HG02610 (cell line): ENCODE measurements around the gene PPARG.
"Not testable (repeated sequence)": the region's sequence is repeated elsewhere in the genome, so short reads cannot be mapped to it uniquely, and the experiment has no call there.

Experiments
- ATAC-seq: cut with Tn5 transposase; IDR thresholded peaks from one replicate; pipeline ENCODE4 v1.9.1; 2021; ENCODE audit warnings: mild to moderate bottlenecking, moderate library complexity; ENCODE audit not compliant: unreplicated experiment

PPARG gene

DNA sequence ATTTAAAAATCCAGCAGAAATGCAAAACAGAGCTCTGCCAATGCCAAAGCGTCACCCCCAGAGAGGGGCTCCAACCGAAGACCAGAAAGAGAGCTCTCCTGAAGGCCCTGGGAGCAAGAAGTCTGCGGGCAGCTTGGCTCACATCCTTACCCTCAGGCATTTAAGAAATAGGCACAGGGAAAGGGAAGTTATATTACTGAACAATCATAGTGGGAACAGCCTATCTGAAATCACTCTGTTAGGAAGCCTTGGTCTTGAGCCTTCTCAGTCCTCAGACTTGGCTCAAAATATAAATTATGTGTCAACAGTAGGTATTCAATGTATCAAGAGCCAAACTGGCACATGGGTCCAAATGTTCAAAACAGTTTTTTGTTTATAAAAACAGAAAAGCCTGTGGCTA lies 10.3 kb upstream of the PPARG start:
- ATAC-seq = no peak

GRCh38 chr3:12279591-12280326 lies 9.1 kb upstream of the PPARG start:
- no peak for ATAC-seq

DNA sequence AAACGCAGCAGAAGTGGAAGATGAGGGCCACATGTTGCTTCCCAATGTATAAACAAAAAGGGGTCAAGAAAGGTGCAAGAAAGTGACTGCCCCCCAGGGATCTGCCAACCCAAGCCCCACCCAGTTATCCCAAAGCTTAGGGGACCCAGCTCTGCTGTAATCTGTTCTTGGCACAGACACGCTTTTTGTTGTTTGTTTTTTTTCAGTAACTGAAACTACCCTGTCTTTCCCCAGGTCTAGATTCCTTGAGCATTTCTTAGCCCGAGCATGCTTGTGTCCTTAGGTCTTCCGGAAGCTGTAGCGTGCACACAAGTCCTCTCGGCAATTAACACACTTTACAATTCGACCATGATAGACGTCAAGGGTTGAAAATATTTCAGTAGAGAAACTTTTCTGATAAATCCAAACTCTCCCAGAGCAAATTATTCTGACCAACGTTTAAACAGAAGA lies 8.5 kb upstream of the PPARG start:
- ATAC-seq = no peak

GRCh38 chr3:12284591-12284990 lies 4.3 kb upstream of the PPARG start:
- ATAC-seq = no peak

DNA sequence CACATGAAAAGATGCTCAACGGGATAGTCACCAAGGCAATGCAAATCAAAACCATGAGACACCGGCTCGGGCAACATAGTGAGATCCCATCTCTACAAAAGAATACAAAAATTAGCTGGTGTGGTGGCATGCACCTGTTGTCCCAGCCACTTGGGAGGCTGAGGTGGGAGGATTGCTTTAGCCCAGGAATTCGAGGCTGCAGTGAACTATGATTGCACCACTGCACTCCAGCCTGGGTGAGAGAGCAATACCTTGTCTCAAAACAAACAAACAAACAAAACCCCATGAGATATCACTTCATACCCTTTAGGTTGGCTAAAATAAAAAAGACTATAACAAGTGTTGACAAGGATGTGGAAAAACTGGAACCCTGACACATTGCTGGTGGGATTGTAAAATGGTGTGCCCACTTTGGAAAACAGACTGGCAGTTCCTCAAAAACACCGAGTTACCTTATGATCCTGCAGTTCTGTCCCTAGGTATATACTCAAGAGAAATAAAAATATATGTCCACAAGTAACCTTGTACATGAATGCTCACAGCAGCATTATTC lies 3.8 kb upstream of the PPARG start:
- ATAC-seq = no peak

DNA sequence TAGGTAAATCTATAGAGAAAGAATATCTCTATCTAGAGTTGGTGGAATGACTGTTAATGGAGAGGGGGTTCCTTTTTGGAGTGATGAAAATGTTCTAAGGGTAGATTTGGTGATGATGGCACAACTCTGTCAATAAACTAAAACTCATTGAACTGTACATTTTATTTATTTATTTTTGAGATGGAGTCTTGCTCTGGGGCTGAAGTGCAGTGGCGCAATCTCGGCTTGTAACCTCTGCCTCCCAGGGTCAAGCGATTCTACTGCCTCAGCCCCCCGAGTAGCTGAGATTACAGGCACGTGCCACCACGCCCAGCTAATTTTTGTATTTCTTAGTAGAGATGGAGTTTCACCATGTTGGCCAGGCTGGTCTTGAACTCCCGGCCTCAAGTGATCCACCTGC lies 3.1 kb upstream of the PPARG start:
- ATAC-seq = not testable (repeated sequence)

- ATAC-seq = no peak
Measured at GRCh38 chr3:12286504-12286903, 2.4 kb upstream of the PPARG start.

GRCh38 chr3:12286927-12287726 lies 1.7 kb upstream of the PPARG start:
- no peak for ATAC-seq

DNA sequence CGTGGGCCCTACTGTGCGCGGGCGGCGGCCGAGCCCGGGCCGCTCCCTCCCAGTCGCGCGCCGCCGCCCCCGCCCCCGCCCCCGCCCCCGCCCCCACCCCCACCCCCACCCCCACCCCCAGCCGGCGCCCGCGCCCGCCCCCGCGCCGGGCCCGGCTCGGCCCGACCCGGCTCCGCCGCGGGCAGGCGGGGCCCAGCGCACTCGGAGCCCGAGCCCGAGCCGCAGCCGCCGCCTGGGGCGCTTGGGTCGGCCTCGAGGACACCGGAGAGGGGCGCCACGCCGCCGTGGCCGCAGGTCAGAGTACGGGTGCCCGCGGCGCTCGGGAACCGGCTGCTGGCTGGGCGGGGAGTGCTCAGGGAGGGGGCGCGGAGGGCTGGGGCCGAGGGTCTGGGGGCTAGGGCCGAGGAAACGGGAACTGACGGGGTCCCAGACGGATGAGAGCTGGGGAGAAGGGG lies 1.1 kb upstream of the PPARG start:
- no peak for ATAC-seq

DNA sequence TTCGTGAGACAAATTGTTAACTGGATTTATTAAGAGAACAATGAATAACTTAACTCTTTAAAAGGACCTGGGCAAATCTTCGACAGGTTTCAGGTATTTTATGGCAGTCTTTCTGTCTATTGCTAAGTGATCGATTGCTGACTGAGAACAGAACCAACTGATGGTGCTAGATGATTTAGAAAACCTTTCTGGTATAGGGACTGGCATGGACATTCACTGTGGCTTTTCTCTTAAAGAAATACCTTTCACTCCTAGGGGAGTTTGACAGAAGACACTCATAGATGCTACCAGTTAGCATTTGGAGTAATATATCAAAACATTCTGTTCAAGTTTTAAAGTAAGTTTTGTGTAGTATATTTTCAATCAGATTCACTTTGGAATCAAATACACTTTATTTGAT lies 654 bp downstream of the PPARG start:
- ATAC-seq = no peak

DNA sequence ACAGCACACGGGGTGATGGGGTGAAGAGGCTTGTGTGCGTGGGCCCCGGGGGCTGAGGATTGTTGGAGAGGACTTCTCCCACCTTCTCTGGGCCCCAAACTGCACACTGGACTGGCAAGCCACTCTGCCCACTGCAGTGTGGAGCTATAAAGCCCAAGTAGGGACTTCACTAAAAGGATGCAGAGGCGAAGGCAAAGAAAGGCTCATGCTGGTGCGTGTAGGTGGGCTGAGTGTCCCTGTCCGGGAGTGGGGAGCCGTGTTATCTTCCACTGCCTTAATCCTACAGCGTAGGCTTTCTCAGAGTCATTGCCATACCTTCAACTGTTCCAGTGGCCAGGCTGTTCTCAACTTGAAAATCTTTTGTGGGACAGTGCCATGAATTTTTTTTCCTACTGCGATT lies 3.9 kb downstream of the PPARG start:
- no peak for ATAC-seq

DNA sequence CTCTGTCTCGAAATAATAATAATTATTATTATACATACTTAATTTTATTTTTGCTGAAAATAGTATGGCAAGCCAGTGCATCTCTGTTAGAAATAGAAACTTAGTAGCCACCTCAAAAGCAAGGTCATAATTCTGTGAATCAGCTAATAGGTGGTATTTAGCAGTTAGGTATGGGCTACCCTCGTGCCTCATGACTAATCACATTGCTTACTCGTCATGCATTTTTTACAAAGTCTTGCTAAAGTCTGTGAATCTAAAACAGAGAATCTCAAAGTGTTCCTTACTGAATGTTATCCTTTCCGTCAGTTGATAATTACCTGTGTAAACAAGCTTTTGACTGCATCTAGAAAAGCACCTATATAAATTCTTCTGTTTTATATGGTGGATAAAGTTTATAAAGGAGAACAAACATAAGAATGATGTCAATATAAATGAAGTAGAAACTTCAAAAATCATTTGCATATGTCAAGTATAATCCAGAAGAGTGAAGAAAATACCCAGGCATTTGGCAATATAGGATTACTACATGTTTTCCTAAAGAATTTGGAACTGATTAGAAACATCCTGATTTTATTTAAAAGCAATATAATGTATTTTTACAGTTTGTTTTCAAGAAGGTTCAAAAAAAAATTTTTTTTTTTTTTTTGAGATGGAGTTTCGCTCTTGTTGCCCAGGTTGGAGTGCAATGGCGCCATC lies 6.2 kb downstream of the PPARG start:
- no peak for ATAC-seq

DNA sequence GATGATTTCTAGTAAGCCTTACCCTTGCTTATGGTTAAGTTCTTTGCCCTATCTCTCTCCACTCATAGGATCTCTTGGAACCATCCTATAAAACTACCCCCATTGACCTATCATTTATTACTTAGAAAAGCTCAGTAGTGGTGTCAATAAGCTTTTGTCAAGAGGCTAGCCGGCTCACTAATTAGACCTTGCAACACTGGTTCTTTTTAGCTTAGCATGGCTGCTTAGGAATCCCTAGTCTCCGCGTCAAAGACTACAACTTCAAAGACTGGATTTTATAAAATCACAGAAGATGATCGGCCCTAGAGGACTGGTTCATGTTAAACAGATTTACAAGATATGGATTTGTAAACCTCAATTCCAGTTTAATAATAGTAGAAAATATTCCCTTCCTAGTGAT lies 7.6 kb downstream of the PPARG start:
- ATAC-seq = no peak

- no peak for ATAC-seq
Measured at GRCh38 chr3:12299026-12299425, 10.2 kb downstream of the PPARG start.

GRCh38 chr3:12300137-12300536 lies 11.3 kb downstream of the PPARG start:
- ATAC-seq = no peak

DNA sequence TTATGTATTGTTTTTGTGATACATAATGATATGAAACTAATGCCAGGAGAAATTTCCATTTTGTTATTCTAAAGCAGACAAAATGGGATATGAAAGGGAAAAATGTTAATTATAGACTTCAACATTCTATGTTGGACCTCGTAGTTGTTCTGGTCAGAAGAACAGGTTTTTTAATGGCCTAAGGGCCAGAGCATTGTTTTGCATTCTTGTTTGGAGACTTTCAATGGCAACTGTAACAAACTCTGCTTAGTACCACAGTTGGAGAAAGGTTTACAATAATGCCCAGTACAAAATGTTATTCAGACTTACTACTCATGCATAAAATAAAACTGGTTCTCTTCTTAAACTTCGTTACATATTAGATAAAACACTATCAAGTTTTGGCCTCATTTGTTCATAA lies 12.2 kb downstream of the PPARG start:
- ATAC-seq = no peak

DNA sequence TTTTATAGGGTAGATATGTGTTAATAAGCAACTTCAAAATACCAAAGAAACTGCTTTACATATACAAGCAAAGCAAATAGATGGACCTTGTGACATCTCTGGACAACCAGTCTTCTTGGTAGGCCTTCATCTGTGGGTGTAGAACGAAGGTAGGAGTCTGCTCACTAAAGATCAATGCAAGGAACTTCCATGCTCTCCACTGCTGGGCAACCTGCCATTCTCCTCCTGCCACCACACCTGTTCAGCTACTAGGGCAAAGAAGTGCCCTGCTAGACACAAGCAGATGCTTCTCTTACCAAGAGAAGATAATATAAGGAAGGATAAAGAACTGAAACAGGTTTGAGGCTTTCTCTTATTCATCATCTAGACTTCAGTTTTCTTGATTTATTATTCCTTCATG lies 12.6 kb downstream of the PPARG start:
- no peak for ATAC-seq

- ATAC-seq = no peak
Measured at GRCh38 chr3:12302564-12302963, 13.7 kb downstream of the PPARG start.

- no peak for ATAC-seq
Measured at GRCh38 chr3:12303534-12303933, 14.7 kb downstream of the PPARG start.

DNA sequence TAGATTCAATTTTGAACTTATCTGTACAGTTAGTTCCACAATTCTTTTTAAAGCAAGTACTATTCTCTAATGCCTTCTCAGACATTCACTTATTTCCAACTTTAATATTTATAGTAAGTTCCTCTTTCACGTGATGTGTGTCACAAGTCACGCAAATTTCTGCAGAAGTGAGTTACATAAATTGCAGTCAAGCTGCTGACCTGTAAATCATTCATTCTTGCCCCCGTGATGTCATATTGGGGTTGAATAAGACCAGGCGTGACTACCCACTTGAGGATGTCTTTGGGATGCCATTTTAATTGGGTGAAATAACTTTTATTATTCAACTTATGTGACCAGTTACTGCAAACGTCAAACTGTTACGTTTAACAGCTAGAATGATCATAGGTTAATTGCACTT lies 15.1 kb downstream of the PPARG start:
- ATAC-seq = no peak

DNA sequence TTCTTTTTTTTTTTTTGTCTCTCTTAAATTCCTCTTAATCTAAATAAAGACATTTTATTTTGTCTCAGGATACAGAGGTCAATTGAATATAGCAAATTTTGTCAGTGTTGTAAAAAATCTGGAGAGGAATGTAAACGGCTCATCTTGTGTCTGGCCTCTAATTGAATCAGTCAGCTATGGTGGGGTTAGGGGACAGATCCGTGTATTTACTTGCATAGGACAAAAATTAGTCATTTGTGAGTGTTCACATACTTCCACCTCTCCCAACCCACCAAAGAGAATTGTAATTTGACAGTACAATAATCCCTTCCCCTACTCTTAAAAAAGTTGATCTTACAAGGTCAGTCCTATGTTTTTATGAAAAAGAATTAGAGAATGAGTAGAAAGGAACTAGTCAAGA lies 18.3 kb downstream of the PPARG start:
- ATAC-seq = no peak
